GM18502 (cell line): ENCODE measurements around the gene SNURF.
"Not testable (repeated sequence)": the region's sequence is repeated elsewhere in the genome, so short reads cannot be mapped to it uniquely, and the experiment has no call there.

Experiments
- ATAC-seq: cut with Tn5 transposase; IDR thresholded peaks from one replicate; pipeline ENCODE4 v1.9.1; 2021; ENCODE audit warnings: mild to moderate bottlenecking; ENCODE audit not compliant: unreplicated experiment, poor library complexity

The SNURF gene, protein sequence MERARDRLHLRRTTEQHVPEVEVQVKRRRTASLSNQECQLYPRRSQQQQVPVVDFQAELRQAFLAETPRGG

GRCh38 chr15:24954783-24955530 lies at the start of gene SNURF, which contains the start of gene SNRPN:
Gene SNURF, plus strand, starts transcription at chr15:24954987. Its CDS starts 62 bp downstream, at chr15:24955049.
Gene SNRPN, plus strand, starts transcription at chr15:24954987. Its CDS starts 19,467 bp downstream, at chr15:24974454.
- ATAC-seq, result peak; percentile 65

- ATAC-seq, result no peak
Measured at GRCh38 chr15:24916305-24917009, 38.3 kb upstream of the SNURF start.

DNA sequence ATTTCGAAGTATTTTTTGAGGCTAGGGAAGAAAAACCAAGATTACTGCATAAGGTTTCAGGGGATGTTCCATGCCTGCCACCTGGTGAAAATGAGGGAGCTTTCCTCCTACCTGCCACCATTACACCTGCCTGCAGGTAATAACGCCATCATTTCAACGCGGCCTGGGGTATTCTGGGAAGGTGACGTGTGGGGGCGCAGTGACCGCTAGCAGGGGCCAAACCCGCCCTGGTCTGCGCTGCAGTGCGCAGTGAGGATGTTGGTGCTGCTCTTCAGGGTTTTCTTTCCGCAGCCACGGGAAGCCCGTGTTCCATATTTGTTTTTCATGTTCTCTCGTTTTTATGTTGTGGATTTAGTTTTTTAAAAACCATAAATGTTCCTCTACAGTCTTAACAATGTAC lies 37.4 kb upstream of the SNURF start:
- no peak for ATAC-seq

GRCh38 chr15:24919446-24919845 lies 35.3 kb upstream of the SNURF start:
- no peak for ATAC-seq

GRCh38 chr15:24922781-24923180 lies 32.0 kb upstream of the SNURF start:
- ATAC-seq, result not testable (repeated sequence)

DNA sequence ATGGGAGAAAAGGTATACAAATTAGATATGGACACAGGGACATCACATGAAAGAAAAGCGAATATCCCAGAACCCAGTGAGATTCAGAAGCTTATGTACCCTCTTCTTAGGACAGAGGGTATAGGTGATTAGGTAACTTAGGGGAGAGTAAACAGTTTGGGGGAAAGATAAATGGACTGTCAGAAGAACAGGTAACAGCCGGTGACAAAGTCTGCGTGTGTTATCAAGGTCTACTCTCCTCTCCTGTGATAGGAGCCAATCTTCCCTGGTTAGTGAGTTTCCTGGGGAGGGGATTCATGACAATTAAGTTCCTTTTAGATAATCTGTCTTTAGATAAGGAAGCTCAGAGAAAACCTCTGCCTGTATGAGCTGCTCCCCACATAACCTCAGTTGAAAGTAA lies 30.6 kb upstream of the SNURF start:
- ATAC-seq, result no peak

GRCh38 chr15:24924621-24925020 lies 30.2 kb upstream of the SNURF start:
- ATAC-seq, result no peak

- ATAC-seq, result not testable (repeated sequence)
Measured at GRCh38 chr15:24931874-24932732, 22.7 kb upstream of the SNURF start.

- ATAC-seq, result no peak
Measured at GRCh38 chr15:24933716-24934115, 21.1 kb upstream of the SNURF start.

- ATAC-seq, result not testable (repeated sequence)
Measured at GRCh38 chr15:24938224-24938623, 16.6 kb upstream of the SNURF start.

DNA sequence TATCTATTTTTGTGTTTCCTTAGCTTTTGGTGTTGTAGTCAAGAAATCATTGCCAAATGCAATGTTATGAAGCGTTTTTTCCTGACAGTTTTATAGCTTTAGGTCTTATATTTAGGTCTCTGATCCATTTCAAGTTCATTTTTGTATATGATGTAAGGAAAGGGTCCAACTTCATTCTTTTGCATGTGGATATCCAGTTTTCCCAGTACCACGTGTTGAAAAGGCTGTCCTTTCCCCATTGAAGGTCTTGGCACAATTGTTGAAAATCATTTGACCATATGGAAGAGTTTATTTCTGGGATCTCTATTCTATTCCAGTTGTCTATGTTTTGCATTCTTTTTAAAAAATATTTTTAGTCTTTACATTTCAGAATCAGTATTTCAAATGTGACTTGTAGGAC lies 14.6 kb upstream of the SNURF start:
- no peak for ATAC-seq

GRCh38 chr15:24943361-24943760 lies 11.4 kb upstream of the SNURF start:
- ATAC-seq, result no peak

DNA sequence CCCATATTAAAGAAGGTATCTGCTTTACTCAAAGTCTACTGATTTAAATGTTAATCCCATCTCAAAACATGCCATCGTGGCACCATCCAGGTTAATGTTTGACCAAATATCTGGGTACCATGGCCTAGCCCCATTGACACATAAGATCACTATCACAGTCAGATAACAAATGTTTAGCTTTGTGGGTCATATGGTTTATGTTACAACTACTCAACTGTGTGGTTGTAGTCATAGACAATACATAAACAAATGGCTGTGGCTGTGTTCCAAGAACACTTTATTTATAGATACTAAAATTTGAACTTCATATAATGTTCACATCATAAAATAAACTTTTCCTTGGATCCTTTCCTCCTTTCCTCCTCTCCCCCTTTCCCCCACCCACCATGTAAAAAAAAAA lies 9.8 kb upstream of the SNURF start:
- ATAC-seq, result no peak

DNA sequence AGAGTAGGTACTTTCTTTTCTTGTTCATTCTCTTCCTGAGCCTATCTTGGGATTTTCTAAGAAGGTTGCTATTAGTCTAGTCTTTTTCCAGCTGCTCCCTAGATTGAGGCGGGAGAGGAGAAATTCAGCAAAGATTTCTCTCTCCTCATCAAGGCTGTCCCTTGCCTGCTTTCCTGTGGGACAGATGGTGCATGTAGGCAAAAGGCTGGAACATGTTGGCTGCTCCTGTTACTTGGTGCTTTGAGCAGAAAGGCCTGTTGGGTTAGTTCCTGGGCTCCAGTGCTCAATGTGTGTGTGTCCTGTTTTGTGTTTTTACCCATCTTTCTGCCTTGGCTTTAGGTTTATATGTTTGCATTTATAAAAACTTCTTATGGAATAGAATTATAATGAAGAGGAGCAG lies 9.1 kb upstream of the SNURF start:
- no peak for ATAC-seq

- no peak for ATAC-seq
Measured at GRCh38 chr15:24948495-24948894, 6.3 kb upstream of the SNURF start.

- no peak for ATAC-seq
Measured at GRCh38 chr15:24955531-24955921, 739 bp downstream of the SNURF start.

- peak; percentile 82 for ATAC-seq
Measured at GRCh38 chr15:24956111-24956838, 1.5 kb downstream of the SNURF start.

DNA sequence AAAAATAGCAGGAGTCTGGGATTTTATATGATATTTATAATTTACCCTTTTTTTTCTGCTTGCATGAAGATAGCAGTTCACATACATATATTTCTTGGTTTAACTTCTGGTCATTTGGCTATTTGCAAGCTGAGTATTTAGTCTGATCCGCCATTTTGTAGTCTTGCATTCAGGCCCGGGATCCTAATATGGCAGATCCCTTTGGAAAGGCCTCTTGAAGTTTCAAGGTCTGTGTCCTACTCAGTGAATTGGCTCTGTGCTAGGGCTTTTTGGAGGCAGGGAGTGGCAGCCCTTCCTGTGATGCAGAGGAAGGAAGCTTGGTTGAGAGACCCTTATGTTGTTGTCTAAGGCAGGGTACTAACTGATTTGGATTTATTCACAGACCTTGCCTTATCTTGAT lies 2.9 kb downstream of the SNURF start:
- no peak for ATAC-seq

DNA sequence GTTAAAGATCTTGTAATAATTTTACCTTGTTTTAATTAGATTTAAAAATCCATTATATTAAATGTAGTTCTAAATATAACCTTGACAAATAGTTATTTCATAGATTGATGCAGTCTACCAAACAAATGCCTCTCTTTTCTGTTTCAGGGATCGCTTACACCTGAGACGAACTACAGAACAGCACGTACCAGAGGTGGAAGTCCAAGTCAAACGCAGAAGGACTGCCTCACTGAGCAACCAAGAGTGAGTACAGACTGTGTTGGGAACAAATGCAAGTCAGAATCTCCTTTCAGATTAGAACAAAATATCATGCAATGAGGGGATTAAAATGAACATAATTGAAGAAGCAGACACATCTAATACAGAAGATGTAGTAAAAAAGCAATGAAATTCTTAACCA lies 7.2 kb downstream of the SNURF start:
- no peak for ATAC-seq

GRCh38 chr15:24962880-24963279 lies 8.1 kb downstream of the SNURF start:
- no peak for ATAC-seq
